HL-60 (cell line): ENCODE data around the gene UGCG.

Experiments
- DNase-seq, 2 experiments: peaks; one replicate each; pipeline ENCODE4 v3.0.0-alpha.2; 2010 to 2020; ENCODE audit warnings: low read depth in 1 of 2, low spot score in 1 of 2
- H3K27ac ChIP-seq: fragments of 250-450 bp; sonication (Bioruptor Pico); replicated peaks from 2 replicates; pipeline ENCODE4 v1.5.1; 2020; ENCODE audit warnings: mild to moderate bottlenecking, moderate library complexity
- H3K27me3 ChIP-seq: fragments of 250-450 bp; sonication (Bioruptor Pico); 2 replicates; pipeline ENCODE4 v1.5.1; 2021; ENCODE audit warnings: mild to moderate bottlenecking, moderate library complexity; ENCODE audit not compliant: insufficient read depth, poor library complexity, severe bottlenecking
- H3K4me3 ChIP-seq: replicated peaks from 2 replicates; pipeline ENCODE4 v1.5.1; 2011; ENCODE audit warnings: mild to moderate bottlenecking, control low read depth, low read length; ENCODE audit not compliant: insufficient read depth
- CTCF ChIP-seq: IDR thresholded peaks from one replicate; pipeline ENCODE4 v1.5.1; 2011; ENCODE audit warnings: low read length, control low read depth, inconsistent platforms; ENCODE audit not compliant: insufficient read depth
- GABPA ChIP-seq: IDR thresholded peaks from 2 replicates; pipeline ENCODE4 v1.6.1; 2012; ENCODE audit warnings: low read depth
- POLR2AphosphoS5 ChIP-seq: IDR thresholded peaks from 2 replicates; pipeline ENCODE4 v1.6.1; 2012; ENCODE audit warnings: low read depth
- REST ChIP-seq: IDR thresholded peaks from 2 replicates; pipeline ENCODE4 v1.6.1; 2012; ENCODE audit warnings: low read depth; ENCODE audit not compliant: insufficient replicate concordance
- SPI1 ChIP-seq: IDR thresholded peaks from 2 replicates; pipeline ENCODE4 v1.6.1; 2012; ENCODE audit warnings: low read depth, mild to moderate bottlenecking, borderline replicate concordance

The UGCG gene

GRCh38 chr9:111979561-111979960, 82.9 kb downstream of the UGCG start:
- no peak for DNase-seq
- no peak overlapping the region for H3K27ac ChIP-seq
- H3K4me3 ChIP-seq: no peak overlapping the region
- no peaks in the 10 kb centered on the region for H3K27me3 ChIP-seq
- TF ChIP-seq CTCF (no peak), GABPA (no peak), POLR2AphosphoS5 (no peak), SPI1 (no peak)

GRCh38 chr9:111980398-111980797, 83.8 kb downstream of the UGCG start:
- DNase-seq: no peak
- TF ChIP-seq CTCF (no peak), POLR2AphosphoS5 (no peak), REST (no peak), SPI1 (no peak)
- H3K27ac ChIP-seq: no peak overlapping the region
- no peaks in the 10 kb centered on the region for H3K27me3 ChIP-seq
- no peak overlapping the region for H3K4me3 ChIP-seq

GRCh38 chr9:111983484-111983908, 86.9 kb downstream of the UGCG start:
- H3K4me3 ChIP-seq: no peak overlapping the region
- TF ChIP-seq CTCF: no peak
- TF ChIP-seq POLR2AphosphoS5: no peak
- no peak for TF ChIP-seq REST
- no peak for TF ChIP-seq GABPA
- no peak; the same call in 1 of the 2 replicates for TF ChIP-seq SPI1
- peak in 1 of 2 experiments; percentile 34 for DNase-seq
- no peaks in the 10 kb centered on the region for H3K27me3 ChIP-seq
- H3K27ac ChIP-seq: no peak overlapping the region

- DNase-seq: peak in 1 of 2 experiments; percentile 51
- Histone ChIP-seq H3K4me3 (no peak overlapping the region), H3K27me3 (no peaks in the 10 kb centered on the region), H3K27ac (no peak overlapping the region)
- no peak for TF ChIP-seq SPI1
- TF ChIP-seq REST: no peak
- no peak for TF ChIP-seq GABPA
- no peak for TF ChIP-seq POLR2AphosphoS5
- TF ChIP-seq CTCF: no peak
Measured at GRCh38 chr9:111984086-111984802, 87.6 kb downstream of the UGCG start.
